Activated CD4-positive, alpha-beta T cell treated with anti-CD3 and anti-CD28 coated beads, Interleukin-2, amount 50 U/mL, for 16 hours (primary cell): ENCODE data around the gene GNAT1.
"Not testable (repeated sequence)": the region's sequence is repeated elsewhere in the genome, so short reads cannot be mapped to it uniquely, and the experiment has no call there.

Experiments
- DNase-seq: peaks from one replicate; pipeline ENCODE4 v3.0.0-alpha.2; 2020

The GNAT1 gene

DNA sequence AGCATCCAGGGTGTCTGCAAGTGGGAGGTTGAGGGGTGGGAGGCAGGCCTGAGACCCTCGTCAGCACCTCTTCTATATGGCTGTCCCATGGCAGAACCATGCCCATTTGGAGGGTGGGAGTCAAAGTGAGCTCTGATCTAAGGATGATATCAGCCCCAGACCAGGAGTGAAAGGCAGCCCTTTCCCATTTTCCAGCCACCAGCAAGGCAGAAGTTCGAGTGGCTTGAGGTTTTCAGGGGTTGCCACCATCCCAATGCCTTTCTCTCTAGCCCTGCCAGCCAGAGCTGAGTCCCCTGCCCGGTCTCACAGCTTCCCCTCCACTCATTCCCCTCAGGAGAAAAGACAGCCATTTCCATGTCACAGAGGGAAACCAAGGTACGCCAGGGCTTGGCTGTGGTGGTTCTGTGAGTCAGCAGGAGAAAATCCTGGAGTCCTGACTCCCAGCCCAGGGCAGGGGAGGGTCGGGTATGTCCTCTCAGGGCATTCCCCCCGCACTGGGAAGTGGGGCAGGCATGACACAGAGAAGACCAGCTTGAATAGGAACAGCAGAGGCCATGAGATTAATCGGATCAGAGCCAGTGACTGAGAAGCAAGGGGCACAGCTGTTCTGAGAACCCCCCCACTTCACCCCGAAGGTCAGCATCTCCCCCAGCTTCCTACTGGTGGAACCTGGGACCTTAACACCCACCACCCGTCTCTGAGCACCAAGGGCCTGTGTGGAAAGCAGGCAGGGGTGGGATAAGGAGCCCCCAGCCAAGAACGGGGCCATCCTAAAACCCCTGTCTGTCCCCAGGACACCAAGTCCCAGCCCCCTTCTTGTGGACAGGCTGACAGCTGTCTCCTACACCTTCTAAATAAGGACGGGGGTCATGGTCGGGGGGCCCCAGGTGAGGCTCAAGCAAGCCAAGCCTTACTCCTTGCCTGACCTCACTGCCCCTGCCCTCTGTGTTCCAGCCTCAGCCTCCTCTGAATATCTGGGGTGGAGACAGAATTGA, 12.7 kb downstream of the GNAT1 start:
- no peak for DNase-seq

DNA sequence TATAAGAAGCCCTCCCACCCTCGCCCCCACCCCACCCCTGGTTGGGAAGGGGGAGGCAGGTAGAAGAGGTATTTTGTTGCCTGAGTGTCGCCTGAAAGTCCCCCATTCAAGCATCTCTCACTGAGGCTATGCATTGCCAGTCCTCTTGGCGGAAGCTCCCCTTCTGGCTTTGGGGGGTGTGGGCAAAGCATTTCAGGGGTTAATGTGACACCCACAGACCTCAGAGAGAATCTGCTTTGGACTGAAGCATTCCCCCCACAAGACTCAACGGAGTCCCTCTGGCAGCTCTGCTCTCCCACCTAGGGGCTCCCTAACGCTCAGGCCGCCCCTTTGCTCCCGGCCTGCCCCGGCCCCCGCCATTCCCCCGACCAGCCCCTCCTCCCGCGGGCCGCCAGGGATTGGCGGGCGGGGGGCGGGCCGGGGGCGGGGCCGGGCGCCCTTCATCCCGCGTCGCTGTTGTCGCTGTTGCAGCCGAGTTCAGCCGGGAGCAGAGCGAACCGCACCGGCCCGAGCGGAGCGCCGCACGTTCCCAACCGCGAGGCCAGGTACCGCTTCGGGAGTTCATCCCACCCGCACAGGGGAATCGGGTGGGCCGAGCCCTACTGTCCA, 13.5 kb downstream of the GNAT1 start, which contains the start of gene SLC38A3:
Gene SLC38A3 (plus strand): TSS at position 468 of the 609 bp plus-strand sequence. CDS start 8,929 bp downstream, outside the sequence.
- DNase-seq = no peak

DNA sequence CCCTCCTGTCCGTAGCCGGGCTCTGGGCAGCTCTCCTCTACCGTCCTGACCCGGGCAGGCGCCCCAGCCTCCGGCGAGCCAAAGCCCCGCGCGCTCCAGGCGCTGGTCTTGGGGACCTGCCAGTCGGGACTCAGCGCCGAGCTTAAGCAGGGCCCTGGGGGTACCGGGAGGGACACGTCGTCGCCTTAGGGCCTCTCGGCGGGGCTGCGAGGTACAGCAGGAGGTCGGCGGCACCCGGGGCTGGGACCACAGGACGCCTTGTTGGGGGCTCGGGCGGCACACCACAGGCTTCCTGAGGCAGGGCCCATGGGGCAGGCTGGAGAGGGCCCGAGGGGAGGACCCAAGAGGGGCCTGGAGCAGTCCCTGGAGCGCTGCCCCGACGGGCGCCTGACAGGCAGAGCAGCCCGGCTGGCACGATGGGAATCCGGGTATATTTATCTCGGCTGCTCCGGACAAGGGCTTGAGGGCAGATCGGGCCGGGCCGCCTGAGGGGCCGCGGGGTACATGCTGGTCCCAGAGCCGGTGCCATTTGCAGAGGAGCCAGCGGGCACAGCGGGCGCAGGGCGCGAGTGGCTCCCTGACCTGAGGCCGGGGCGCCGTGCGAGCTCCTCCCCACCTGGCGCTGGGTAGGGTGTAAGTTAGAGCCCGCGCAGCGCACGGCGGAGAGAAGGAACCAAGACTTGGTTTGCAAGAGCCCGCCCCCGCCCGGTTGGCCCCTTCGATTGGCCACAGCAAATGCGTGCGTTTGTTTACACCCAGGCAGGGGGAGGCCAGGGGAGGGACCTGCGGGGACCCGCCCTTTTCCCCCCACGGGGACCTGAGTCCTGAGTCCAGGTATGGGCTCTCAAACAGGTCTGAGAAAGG, 14.2 kb downstream of the GNAT1 start:
- DNase-seq = peak; percentile 11

GRCh38 chr3:50207359-50208042, 16.1 kb downstream of the GNAT1 start:
- no peak for DNase-seq

DNA sequence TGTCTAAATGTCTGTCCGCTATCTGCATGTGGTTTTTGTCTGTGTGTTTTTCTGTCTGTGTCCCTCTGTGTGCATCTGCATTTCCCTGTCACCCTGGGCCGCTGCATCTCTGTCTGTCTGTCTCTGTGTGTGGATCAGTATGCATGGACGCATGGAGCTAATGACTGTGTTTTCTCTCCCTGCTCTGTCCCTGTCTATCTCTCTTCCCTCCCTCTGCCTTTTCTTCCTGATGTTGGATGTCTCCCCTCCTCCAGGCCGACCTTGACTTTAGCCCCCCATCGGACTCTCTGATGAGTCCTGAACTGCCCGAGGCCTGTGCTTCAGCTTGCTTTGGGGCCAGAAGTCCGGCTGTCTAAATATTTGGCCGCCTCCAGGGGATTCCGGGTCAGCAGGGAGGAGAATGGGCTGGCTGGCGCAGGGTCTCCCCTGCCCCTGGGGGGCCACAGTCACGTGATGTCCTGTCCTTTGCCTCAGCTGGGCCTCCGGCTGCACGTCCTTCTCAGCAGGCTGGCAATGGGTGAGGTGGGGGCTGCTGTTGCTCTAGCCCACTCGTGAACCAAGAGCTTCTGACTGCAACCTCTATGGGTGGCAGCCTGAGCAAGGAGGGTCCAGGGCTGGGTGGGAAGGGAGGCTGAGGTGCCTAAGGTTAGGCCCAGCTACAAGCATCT, 17.4 kb downstream of the GNAT1 start:
- DNase-seq = no peak

DNA sequence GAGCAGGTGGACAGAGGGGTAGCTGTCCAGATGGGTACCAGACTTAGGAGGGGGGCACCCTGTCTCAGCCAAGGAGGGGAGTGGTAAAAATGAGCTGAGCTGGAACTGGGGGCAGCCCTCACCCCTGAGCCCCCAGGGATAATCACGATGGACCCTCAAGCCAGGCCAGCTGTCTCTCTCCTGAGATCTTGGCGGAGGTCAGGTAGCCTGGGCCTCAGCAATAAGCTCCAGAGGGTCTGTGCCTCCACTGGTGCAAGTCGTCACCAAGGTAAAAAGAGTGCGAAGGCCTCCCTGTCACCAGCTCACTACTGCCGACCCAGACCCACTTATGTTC, 18.7 kb downstream of the GNAT1 start:
- no peak for DNase-seq

DNA sequence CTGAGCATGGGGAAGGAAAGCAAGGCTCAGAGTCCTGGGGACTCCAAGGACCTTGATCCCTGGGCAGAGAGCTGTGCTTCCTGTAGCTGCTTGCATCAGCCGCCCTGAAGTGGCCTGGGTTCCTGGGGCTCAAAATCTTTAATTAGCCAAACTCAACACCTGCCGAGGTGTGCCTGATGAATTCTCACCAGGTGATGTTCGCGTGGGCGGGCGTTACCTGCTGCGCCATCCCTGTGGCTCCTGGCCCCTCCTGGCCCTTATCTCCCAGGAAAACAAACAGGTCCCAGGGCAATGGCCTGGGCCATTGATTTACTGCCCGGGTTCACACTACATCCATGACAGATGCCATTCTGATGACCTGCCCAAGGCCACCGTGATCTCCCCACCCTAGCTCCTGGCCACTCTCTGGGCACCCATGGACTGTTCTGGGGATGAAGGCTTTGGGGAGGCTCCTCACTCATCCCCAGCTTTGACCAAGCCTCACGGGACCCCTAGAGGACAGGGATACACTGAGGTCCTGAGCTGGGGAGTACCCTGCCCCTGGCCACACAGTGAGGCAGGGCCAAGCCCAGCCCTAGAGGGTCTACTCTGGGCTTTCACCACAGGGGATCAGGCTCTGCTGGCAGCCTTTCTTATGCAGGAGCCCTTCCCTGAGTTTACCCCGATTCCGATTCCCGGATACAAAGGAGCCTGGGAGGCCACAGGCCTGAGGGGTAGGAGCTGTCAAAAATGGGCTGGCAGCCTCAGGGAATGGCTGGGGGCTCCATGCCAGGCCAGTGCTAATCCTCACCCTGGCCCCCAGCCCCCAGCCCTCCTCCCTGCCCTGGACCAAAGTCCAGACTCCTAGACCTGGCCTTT, 19.3 kb downstream of the GNAT1 start:
- no peak for DNase-seq

- not testable (repeated sequence) for DNase-seq
Measured at GRCh38 chr3:50211368-50211717, 19.9 kb downstream of the GNAT1 start.

DNA sequence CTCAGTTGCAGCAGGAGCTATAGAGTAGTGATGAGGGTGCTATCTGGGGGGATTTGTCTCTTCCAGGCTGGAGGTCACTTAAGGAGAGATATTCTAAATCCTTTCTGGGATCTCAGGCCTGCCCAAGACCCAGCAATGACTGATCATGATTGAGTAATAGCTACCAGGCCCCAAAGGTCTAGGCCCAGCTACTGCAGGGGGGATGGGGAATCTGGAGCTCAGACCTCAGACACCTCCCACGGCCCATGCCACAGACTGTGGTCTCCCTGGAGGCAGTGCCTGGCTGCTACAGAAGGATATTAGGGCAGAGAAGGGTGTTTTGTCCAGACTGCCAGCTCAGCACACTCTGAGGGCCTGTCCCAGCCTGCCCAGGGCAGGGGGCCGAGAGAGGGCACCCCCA, 20.5 kb downstream of the GNAT1 start:
- DNase-seq = peak; percentile 28

DNA sequence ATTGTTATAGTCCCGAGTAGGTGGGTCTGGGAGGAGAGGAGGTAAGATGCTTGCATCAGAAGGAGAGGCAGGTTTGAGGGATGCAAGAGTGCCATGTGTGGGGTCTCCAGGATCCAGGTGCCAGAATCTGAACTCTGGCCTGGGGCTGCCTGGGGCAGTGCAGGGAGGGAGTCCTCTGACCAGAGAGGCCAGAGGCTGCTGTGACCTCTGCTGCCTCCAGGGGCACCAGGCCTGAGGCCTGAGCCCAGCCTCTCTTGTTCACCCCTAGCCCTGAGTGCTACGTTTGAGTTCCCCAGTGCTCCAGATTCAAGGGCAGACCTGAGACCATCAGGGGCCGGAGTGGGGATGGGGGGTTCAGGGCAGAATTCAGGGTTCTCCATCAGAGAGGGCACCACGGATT, 21.1 kb downstream of the GNAT1 start:
- no peak for DNase-seq

- DNase-seq = no peak
Measured at GRCh38 chr3:50212971-50213370, 21.6 kb downstream of the GNAT1 start.

GRCh38 chr3:50213373-50213772, 22.0 kb downstream of the GNAT1 start:
- no peak for DNase-seq

- no peak for DNase-seq
Measured at GRCh38 chr3:50214824-50215223, 23.4 kb downstream of the GNAT1 start.

DNA sequence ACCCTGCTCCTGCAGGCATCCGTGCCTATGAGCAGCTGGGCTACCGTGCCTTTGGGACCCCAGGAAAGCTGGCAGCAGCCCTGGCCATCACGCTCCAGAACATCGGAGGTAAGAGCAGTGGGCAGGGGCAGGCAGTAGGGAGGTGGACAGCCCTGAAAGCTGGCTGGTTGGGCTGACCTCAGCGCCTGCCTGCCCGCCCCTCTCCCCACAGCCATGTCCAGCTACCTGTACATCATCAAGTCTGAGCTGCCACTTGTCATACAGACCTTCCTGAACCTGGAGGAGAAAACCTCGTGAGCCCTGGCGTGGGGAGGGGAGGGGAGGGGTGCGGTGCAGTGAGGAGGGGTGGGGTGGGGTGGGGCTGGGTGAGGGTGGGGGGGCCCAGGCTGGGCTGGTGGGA, 24.1 kb downstream of the GNAT1 start:
- DNase-seq = no peak

GRCh38 chr3:50217681-50218080, 26.3 kb downstream of the GNAT1 start:
- DNase-seq = no peak

GRCh38 chr3:50218448-50218847, 27.0 kb downstream of the GNAT1 start:
- no peak for DNase-seq

- DNase-seq = no peak
Measured at GRCh38 chr3:50219285-50219684, 27.9 kb downstream of the GNAT1 start.

- DNase-seq = no peak
Measured at GRCh38 chr3:50220109-50220508, 28.7 kb downstream of the GNAT1 start.

DNA sequence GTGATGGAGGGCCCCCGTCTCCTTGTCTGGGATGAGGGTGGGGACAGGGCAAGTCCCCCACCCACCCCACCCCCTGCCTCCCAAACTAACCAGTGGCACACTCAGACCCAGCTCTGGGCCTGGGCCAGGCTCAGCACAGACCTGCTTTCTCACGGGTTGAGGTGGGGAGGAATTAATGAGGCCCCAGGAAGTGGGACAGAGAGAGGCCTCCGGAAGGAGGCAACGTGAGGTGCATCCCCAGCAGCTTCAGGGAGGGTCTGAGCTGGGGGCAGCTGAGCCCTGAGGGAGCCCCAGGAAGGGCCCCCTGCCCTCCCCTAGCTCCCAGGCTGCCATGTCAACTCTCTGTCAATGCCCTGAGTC, 29.6 kb downstream of the GNAT1 start:
- DNase-seq = no peak

- no peak for DNase-seq
Measured at GRCh38 chr3:50221411-50222168, 30.2 kb downstream of the GNAT1 start.

GRCh38 chr3:50222169-50222528, 30.7 kb downstream of the GNAT1 start:
- DNase-seq = no peak
